IMR-90 (cell line): ENCODE results near the gene KCNH2. TPM values are rescaled to one million over a fixed set of nuclear protein-coding genes. Genes with fewer than 3 reads are reported as not detected.

Source experiments
- ATAC-seq: fragments of 200-7000 bp; cut with Tn5 transposase; 2 replicates; pipeline ENCODE4 v1.9.1; 2020; ENCODE audit warnings: low read depth, mild to moderate bottlenecking, moderate library complexity
- BruUV-seq: library from RNA; stranded (reverse); fragments of 400-500 nt; replicated peaks from 2 replicates; lab custom pipeline; 2021; lab: Mats Ljungman, UMichigan
- CTCF ChIA-PET: fragments of 300-600 bp; formaldehyde crosslinking; extraction: SDS; loops from one replicate; lab custom pipeline; 2021; ENCODE audit warnings: antibody characterized with exemption; lab: Yijun Ruan, JAX
- POLR2A ChIA-PET: fragments of 300-600 bp; sonication (Branson Sonifier 250); formaldehyde crosslinking; loops from one replicate; lab custom pipeline; 2022; ENCODE audit warnings: antibody characterized with exemption; ENCODE audit not compliant: unreplicated experiment; lab: Charles Lee
- DNase-seq: peaks from one replicate; pipeline ENCODE4 v3.0.0; 2013
- H2AFZ ChIP-seq: replicated peaks from 2 replicates; pipeline ENCODE3; 2013; ENCODE audit warnings: low read length, mild to moderate bottlenecking; ENCODE audit not compliant: poor library complexity
- H2AK5ac ChIP-seq: 2 replicates; pipeline ENCODE4 v1.6.1; 2013; ENCODE audit warnings: low read depth, low read length, inconsistent platforms
- H2AK9ac ChIP-seq: replicated peaks from 2 replicates; pipeline ENCODE3; 2013; ENCODE audit warnings: mild to moderate bottlenecking, low read depth, low read length, moderate library complexity; ENCODE audit not compliant: poor library complexity
- H2BK120ac ChIP-seq: 2 replicates; pipeline ENCODE4 v1.6.1; 2013; ENCODE audit warnings: low read depth, low read length, inconsistent platforms
- H2BK15ac ChIP-seq: 3 replicates; pipeline ENCODE4 v1.6.1; 2013; ENCODE audit warnings: low read depth, low read length, inconsistent platforms
- H2BK20ac ChIP-seq: 2 replicates; pipeline ENCODE4 v1.6.1; 2013; ENCODE audit warnings: low read depth, mild to moderate bottlenecking, inconsistent platforms, low read length, moderate library complexity
- H2BK5ac ChIP-seq: 2 replicates; pipeline ENCODE4 v1.6.1; 2013; ENCODE audit warnings: mild to moderate bottlenecking, low read depth, low read length, inconsistent platforms; ENCODE audit not compliant: poor library complexity, severe bottlenecking
- H3K14ac ChIP-seq: replicated peaks from 2 replicates; pipeline ENCODE4 v1.6.1; 2013; ENCODE audit warnings: low read depth, low read length, inconsistent platforms
- H3K18ac ChIP-seq: 2 replicates; pipeline ENCODE4 v1.6.1; 2013; ENCODE audit warnings: low read depth, low read length, control low read depth
- H3K23ac ChIP-seq: 2 replicates; pipeline ENCODE4 v1.6.1; 2013; ENCODE audit warnings: low read depth, low read length, inconsistent platforms
- H3K27ac ChIP-seq: 2 replicates; pipeline ENCODE4 v1.5.1; 2013; ENCODE audit warnings: mild to moderate bottlenecking, control low read depth, low read length; ENCODE audit not compliant: insufficient read depth
- H3K27me3 ChIP-seq: 2 replicates; pipeline ENCODE4 v1.6.1; 2013; ENCODE audit warnings: low read length; ENCODE audit not compliant: control insufficient read depth, insufficient read depth
- H3K36me3 ChIP-seq: 2 replicates; pipeline ENCODE4 v1.6.1; 2013; ENCODE audit warnings: low read length, mixed read lengths; ENCODE audit not compliant: control insufficient read depth, insufficient read depth
- H3K4ac ChIP-seq: 2 replicates; pipeline ENCODE4 v1.6.1; 2013; ENCODE audit warnings: low read depth, low read length, inconsistent platforms
- H3K4me1 ChIP-seq: 2 replicates; pipeline ENCODE4 v1.6.1; 2013; ENCODE audit warnings: low read length, mixed read lengths; ENCODE audit not compliant: control insufficient read depth, insufficient read depth
- H3K4me2 ChIP-seq: 2 replicates; pipeline ENCODE4 v1.6.1; 2013; ENCODE audit warnings: low read depth, mild to moderate bottlenecking, control low read depth, low read length, moderate library complexity
- H3K4me3 ChIP-seq: 2 replicates; pipeline ENCODE4 v1.5.1; 2013; ENCODE audit warnings: low read depth, mild to moderate bottlenecking, control low read depth, low read length, moderate library complexity; ENCODE audit not compliant: insufficient read depth
- H3K56ac ChIP-seq: 2 replicates; pipeline ENCODE4 v1.6.1; 2013; ENCODE audit warnings: low read length, inconsistent platforms; ENCODE audit not compliant: insufficient read depth; ENCODE audit errors: extremely low read depth
- H3K79me1 ChIP-seq, 2 experiments: 2 replicates each; pipeline ENCODE4 v1.6.1; 2013; ENCODE audit warnings: low read length in 2 of 2, inconsistent platforms in 1 of 2, low read depth in 1 of 2
- H3K9ac ChIP-seq: 2 replicates; pipeline ENCODE4 v1.6.1; 2013; ENCODE audit warnings: low read depth, low read length, control low read depth
- H3K9me1 ChIP-seq: 2 replicates; pipeline ENCODE4 v1.6.1; 2013; ENCODE audit warnings: low read length, inconsistent platforms; ENCODE audit not compliant: insufficient read depth
- H3K9me3 ChIP-seq: 2 replicates; pipeline ENCODE4 v1.6.1; 2013; ENCODE audit warnings: low read length; ENCODE audit not compliant: control insufficient read depth, insufficient read depth
- H4K20me1 ChIP-seq: 2 replicates; pipeline ENCODE4 v1.6.1; 2013; ENCODE audit warnings: low read length, inconsistent platforms; ENCODE audit not compliant: insufficient read depth
- H4K5ac ChIP-seq: 2 replicates; pipeline ENCODE4 v1.6.1; 2013; ENCODE audit warnings: mild to moderate bottlenecking, low read depth, low read length, control low read depth
- H4K8ac ChIP-seq, 2 experiments: 2 replicates each; pipeline ENCODE4 v1.6.1; 2013; ENCODE audit warnings: low read depth in 2 of 2, low read length in 2 of 2, control low read depth in 1 of 2, inconsistent platforms in 1 of 2
- H4K91ac ChIP-seq: 2 replicates; pipeline ENCODE4 v1.6.1; 2013; ENCODE audit warnings: low read depth, low read length, inconsistent platforms; ENCODE audit not compliant: insufficient read depth
- BHLHE40 ChIP-seq: fragments of 150-350 bp; IDR thresholded peaks from 2 replicates; pipeline ENCODE4 v1.6.1; 2016; ENCODE audit warnings: mild to moderate bottlenecking, low read depth, low read length
- CEBPB ChIP-seq: IDR thresholded peaks from 2 replicates; pipeline ENCODE4 v1.6.1; 2012; ENCODE audit warnings: low read depth, low read length, improper control_type of control experiment
- CHD1 ChIP-seq: IDR thresholded peaks from 2 replicates; pipeline ENCODE4 v1.6.1; 2012; ENCODE audit warnings: low read depth, low read length, improper control_type of control experiment
- ELK1 ChIP-seq: fragments of 150-350 bp; IDR thresholded peaks from 2 replicates; pipeline ENCODE4 v1.6.1; 2016; ENCODE audit warnings: low read depth, mild to moderate bottlenecking, low read length, moderate library complexity, borderline replicate concordance
- FOS ChIP-seq: fragments of 150-350 bp; IDR thresholded peaks from 2 replicates; pipeline ENCODE4 v1.6.1; 2016; ENCODE audit warnings: low read depth, low read length
- MAFK ChIP-seq: IDR thresholded peaks from 2 replicates; pipeline ENCODE4 v1.6.1; 2012; ENCODE audit warnings: low read depth, low read length, improper control_type of control experiment
- MAZ ChIP-seq: IDR thresholded peaks from 2 replicates; pipeline ENCODE4 v1.6.1; 2012; ENCODE audit warnings: low read depth, mild to moderate bottlenecking, low read length, improper control_type of control experiment, moderate library complexity, borderline replicate concordance
- MXI1 ChIP-seq: IDR thresholded peaks from 2 replicates; pipeline ENCODE4 v1.6.1; 2012; ENCODE audit warnings: low read depth, mild to moderate bottlenecking, low read length, moderate library complexity, borderline replicate concordance
- NFE2L2 ChIP-seq: fragments of 150-350 bp; IDR thresholded peaks from 2 replicates; pipeline ENCODE4 v1.6.1; 2016; ENCODE audit warnings: low read depth, mild to moderate bottlenecking, low read length
- RAD21 ChIP-seq: IDR thresholded peaks from 2 replicates; pipeline ENCODE4 v1.6.1; 2012; ENCODE audit warnings: low read length, improper control_type of control experiment
- RCOR1 ChIP-seq: IDR thresholded peaks from 2 replicates; pipeline ENCODE4 v1.6.1; 2012; ENCODE audit warnings: mild to moderate bottlenecking, low read length, improper control_type of control experiment; ENCODE audit not compliant: insufficient replicate concordance
- RFX5 ChIP-seq: IDR thresholded peaks from 2 replicates; pipeline ENCODE4 v1.8.0; 2012; ENCODE audit warnings: low read depth, mild to moderate bottlenecking, low read length, moderate library complexity
- SMC3 ChIP-seq: fragments of 150-350 bp; IDR thresholded peaks from 2 replicates; pipeline ENCODE4 v1.6.1; 2016; ENCODE audit warnings: low read depth, mild to moderate bottlenecking, antibody characterized with exemption, low read length, moderate library complexity
- WGBS, 2 experiments: methylation state at CpG; one replicate each; pipeline versions ENCODE4 v1.1.5 to v1.1.7; 2013; ENCODE audit warnings: missing lambda C conversion rate in 2 of 2; ENCODE audit not compliant: insufficient read length in 1 of 2; ENCODE audit errors: extremely low coverage in 2 of 2; 5-methylcytosine and 5-hydroxymethylcytosine counted together
- dilution Hi-C: fragments of 300-500 bp; cut with HindIII; formaldehyde crosslinking; loops from one replicate; pipeline ENCODE4 v1.14.3; 2018; ENCODE audit warnings: low sequenced_read_pairs; ENCODE audit not compliant: unreplicated experiment
- in situ Hi-C: fragments of 300-500 bp; cut with MboI; formaldehyde crosslinking; loops from 3 replicates; pipeline ENCODE4 v1.14.3; 2019; ENCODE audit warnings: low sequenced_read_pairs, inconsistent platforms, mixed read lengths
- intact Hi-C: fragments of 100-400 bp; cut with micrococcal nuclease; formaldehyde crosslinking; loops from 2 replicates; pipeline ENCODE4 v1.10.0; 2022
- polyA plus RNA-seq, 3 experiments: library from polyadenylated mRNA; depleted of rRNA; stranded (reverse); fragments of >200 nt; gene quantifications; 2 replicates each; pipeline ENCODE4 v1.2.3, GENCODE V29; 2012; ENCODE audit warnings: low replicate concordance in 1 of 3
- total RNA-seq: library from RNA; depleted of rRNA; stranded (reverse); fragments of >200 nt; gene quantifications from 2 replicates; pipeline ENCODE4 v1.2.3, GENCODE V29; 2012
- TF ChIP-seq, protein P1 (sequence below): fragments of 150-350 bp; IDR thresholded peaks from 2 replicates; pipeline ENCODE4 v1.6.1; 2017; ENCODE audit warnings: mild to moderate bottlenecking, antibody characterized with exemption, low read length, low read depth
- TF ChIP-seq, protein P2 (sequence below): conservative IDR thresholded peaks from 2 replicates; pipeline ENCODE4 v1.5.1; 2012; ENCODE audit warnings: mild to moderate bottlenecking, low read depth, low read length, improper control_type of control experiment

KCNH2 gene
- total and polyA plus RNA-seq, 2 of the 4 experiments (the other 2 are of a cell fraction) = 0.90 to 2.1 TPM

DNA sequence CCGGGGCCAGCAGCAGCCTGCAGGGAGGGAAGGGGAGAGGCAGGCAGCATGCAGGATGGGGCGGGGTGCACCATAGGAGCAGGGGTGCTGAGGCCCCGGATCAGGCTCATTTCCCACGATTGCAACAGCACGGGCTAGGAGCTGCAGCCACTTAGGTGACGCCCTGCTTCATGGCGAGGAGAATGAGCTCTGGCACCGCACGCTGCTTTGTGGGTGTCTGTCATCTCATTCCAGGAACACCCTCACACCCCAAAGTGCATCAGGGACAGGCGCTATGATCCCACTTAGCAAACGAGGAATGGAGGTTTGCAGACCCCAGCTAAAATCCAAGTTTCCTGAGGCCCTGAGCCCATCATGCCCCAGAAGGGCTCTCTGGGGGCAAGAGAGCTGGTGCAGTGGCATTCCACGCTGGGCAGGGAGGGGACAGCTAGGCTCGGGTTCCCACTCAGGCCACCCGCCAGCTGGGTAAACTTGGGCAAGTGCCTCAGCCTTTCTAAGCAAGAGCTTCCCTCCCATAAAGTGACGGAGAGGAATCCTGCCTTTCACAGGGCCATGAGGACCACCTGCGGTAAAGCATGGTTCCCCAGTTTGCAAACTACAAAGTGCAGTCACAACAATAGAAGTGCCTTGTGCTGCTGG lies 9.3 kb downstream of the KCNH2 start:
- Histone ChIP-seq H3K9me3 (no peaks in the 10 kb centered on the region), H3K4me1 (peaks cover 14% of the 10 kb centered on the region; the same call in 1 of the 2 replicates), H4K8ac (no peak overlapping the region), H3K56ac (no peak overlapping the region), H3K23ac (no peak overlapping the region), H2BK120ac (no peak overlapping the region), H3K14ac (no peak overlapping the region), H3K27me3 (peaks cover 24% of the 10 kb centered on the region), H2AFZ (no peak overlapping the region), H3K27ac (no peak overlapping the region), H3K9ac (no peak overlapping the region), H3K9me1 (no peaks in the 10 kb centered on the region), H3K18ac (no peak overlapping the region), H2BK20ac (no peak overlapping the region), H3K4ac (no peak overlapping the region), H3K79me1 (no peaks in the 10 kb centered on the region), H4K20me1 (no peaks in the 10 kb centered on the region; the same call in 1 of the 2 replicates), H2BK5ac (no peak overlapping the region), H2BK15ac (no peak overlapping the region), H2AK5ac (no peak overlapping the region), H4K5ac (no peak overlapping the region), H4K91ac (no peak overlapping the region), H3K4me2 (no peak overlapping the region), H3K36me3 (no peaks in the 10 kb centered on the region; the same call in 1 of the 2 replicates), H2AK9ac (no peak overlapping the region), H3K4me3 (no peak overlapping the region)
- no TSS peak for BruUV-seq
- ChIA-PET CTCF (no interaction called here), POLR2A (no interaction called here)
- intact Hi-C loops = no loop called here
- WGBS, 2 experiments = 53% methylated on average over 8 of the region's 16 CpGs; no CpG with 5 or more reads in 1 of the 2 experiments
- ATAC-seq (no peak), DNase-seq (no peak)
- in situ Hi-C loops = no loop called here
- no peak for TF ChIP-seq FOS
- no peak for TF ChIP-seq RAD21
- TF ChIP-seq RCOR1 = no peak
- TF ChIP-seq MXI1 = no peak
- TF ChIP-seq SMC3 = no peak
- no peak for TF ChIP-seq NFE2L2
- TF ChIP-seq MAZ = no peak
- no peak for TF ChIP-seq RFX5
- TF ChIP-seq ELK1 = no peak
- TF ChIP-seq BHLHE40 = no peak
- no peak for TF ChIP-seq MAFK
- no peak for TF ChIP-seq CEBPB
- TF ChIP-seq, protein P1, sequence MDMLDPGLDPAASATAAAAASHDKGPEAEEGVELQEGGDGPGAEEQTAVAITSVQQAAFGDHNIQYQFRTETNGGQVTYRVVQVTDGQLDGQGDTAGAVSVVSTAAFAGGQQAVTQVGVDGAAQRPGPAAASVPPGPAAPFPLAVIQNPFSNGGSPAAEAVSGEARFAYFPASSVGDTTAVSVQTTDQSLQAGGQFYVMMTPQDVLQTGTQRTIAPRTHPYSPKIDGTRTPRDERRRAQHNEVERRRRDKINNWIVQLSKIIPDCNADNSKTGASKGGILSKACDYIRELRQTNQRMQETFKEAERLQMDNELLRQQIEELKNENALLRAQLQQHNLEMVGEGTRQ = no peak
- TF ChIP-seq, protein P2, sequence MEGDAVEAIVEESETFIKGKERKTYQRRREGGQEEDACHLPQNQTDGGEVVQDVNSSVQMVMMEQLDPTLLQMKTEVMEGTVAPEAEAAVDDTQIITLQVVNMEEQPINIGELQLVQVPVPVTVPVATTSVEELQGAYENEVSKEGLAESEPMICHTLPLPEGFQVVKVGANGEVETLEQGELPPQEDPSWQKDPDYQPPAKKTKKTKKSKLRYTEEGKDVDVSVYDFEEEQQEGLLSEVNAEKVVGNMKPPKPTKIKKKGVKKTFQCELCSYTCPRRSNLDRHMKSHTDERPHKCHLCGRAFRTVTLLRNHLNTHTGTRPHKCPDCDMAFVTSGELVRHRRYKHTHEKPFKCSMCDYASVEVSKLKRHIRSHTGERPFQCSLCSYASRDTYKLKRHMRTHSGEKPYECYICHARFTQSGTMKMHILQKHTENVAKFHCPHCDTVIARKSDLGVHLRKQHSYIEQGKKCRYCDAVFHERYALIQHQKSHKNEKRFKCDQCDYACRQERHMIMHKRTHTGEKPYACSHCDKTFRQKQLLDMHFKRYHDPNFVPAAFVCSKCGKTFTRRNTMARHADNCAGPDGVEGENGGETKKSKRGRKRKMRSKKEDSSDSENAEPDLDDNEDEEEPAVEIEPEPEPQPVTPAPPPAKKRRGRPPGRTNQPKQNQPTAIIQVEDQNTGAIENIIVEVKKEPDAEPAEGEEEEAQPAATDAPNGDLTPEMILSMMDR = no peak
- no peak for TF ChIP-seq CHD1
- dilution Hi-C loops = no loop called here
